ENCODE results near the gene CAV1.

CAV1 gene

DNA sequence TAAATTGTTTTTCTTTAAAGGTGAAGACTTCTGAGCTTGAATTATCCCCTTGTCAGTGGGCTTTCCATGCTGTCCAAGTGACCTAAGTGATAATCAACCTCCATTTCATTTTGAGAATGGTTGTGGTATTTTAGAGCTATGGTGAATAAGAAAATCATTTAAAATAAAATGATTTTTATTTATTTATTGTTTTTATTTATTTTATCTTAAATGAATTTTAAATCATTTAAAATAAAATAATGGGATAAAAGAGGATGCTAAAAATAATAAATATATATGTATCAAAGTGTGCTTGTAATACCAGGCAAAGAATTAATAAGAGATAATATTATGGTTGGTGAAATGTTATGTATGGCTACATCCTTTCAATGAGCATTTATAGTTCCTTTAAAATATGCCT is 24.5 kb downstream of the CAV1 start:
- H3K36me3 ChIP-seq (ENCODE audit: control insufficient read depth, insufficient read depth, low read length) = no peaks in the 10 kb centered on the region
- H3K4me3 ChIP-seq (replicated peaks; ENCODE audit: low read depth, low read length) = no peak overlapping the region
- H3K27me3 ChIP-seq (replicated peaks; ENCODE audit: control insufficient read depth, insufficient read depth, low read length) = no peaks in the 10 kb centered on the region
- TF ChIP-seq CTCF (IDR thresholded peaks at IDR 0.05; ENCODE audit: insufficient read depth, low read length, poor library complexity, severe bottlenecking) = no peak
- DNase-seq (ENCODE audit: extremely low read depth, insufficient read length) = no peak

GRCh38 chr7:116551692-116552091 is 26.9 kb downstream of the CAV1 start:
- no peak for TF ChIP-seq CTCF (IDR thresholded peaks at IDR 0.05; ENCODE audit: insufficient read depth, low read length, poor library complexity, severe bottlenecking)
- H3K4me3 ChIP-seq (replicated peaks; ENCODE audit: low read depth, low read length) = no peak overlapping the region
- no peaks in the 10 kb centered on the region for H3K27me3 ChIP-seq (replicated peaks; ENCODE audit: control insufficient read depth, insufficient read depth, low read length)
- H3K36me3 ChIP-seq (ENCODE audit: control insufficient read depth, insufficient read depth, low read length) = no peaks in the 10 kb centered on the region
- DNase-seq (ENCODE audit: extremely low read depth, insufficient read length) = no peak

DNA sequence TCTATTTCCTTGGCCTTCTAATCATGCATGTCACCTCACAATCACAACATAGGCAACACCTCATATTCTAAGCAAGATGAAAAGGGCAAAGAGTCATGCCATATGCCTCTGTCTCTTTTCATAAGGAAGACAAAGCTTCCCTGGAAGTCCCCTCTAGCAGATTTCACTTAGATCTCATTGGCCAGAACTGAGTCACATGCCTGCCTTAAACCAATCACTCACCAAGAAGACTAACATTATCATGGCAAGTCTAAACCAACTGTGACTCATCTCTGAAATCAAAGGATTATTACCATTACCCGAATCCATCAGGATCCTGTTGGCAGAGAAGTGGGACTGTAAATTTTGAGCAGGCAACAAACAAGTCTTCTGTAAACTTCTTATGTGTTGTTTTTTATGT is 27.8 kb downstream of the CAV1 start:
- no peak for TF ChIP-seq CTCF (IDR thresholded peaks at IDR 0.05; ENCODE audit: insufficient read depth, low read length, poor library complexity, severe bottlenecking)
- no peak for DNase-seq (ENCODE audit: extremely low read depth, insufficient read length)
- H3K36me3 ChIP-seq (ENCODE audit: control insufficient read depth, insufficient read depth, low read length) = no peaks in the 10 kb centered on the region
- no peak overlapping the region for H3K4me3 ChIP-seq (replicated peaks; ENCODE audit: low read depth, low read length)
- H3K27me3 ChIP-seq (replicated peaks; ENCODE audit: control insufficient read depth, insufficient read depth, low read length) = no peaks in the 10 kb centered on the region

DNA sequence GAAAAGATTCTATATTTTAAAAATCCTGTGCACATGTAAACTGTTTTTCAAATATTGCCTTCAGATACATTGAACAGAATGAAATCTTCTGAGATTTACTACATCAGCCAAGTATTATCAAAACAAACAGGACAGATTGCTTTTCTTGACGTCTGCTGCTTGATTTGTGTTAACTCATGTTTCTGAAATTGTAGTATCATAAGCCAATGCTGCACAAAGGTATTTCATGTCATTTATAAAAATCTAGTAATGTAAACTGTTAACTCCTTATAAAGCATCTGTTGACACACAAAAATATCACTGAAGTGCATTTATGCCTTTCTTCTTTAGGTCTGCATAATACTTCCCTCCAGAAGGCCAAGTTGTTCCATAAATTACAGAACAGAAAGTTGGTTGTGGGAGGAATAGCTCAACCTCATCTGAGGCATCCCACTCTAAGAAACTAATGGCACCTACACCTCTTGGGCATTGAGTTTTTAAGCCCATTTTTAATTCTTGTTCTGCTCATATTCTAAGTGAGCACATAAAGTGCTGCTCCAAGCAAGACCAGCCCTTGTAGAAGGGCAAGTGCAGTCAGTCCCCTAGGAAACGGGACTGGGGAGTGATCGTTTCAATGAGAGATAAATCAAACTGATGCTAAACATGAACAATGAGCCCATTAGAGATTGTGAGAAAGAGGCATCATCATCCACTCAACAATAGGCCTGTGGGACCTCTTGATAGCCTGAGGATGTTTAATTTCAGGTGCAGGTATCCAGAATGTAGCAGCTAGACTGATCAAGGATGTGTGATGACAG is 28.5 kb downstream of the CAV1 start:
- Histone ChIP-seq H3K36me3 (ENCODE audit: control insufficient read depth, insufficient read depth, low read length) (no peaks in the 10 kb centered on the region), H3K4me3 (replicated peaks; ENCODE audit: low read depth, low read length) (no peak overlapping the region), H3K27me3 (replicated peaks; ENCODE audit: control insufficient read depth, insufficient read depth, low read length) (no peaks in the 10 kb centered on the region)
- TF ChIP-seq CTCF (IDR thresholded peaks at IDR 0.05; ENCODE audit: insufficient read depth, low read length, poor library complexity, severe bottlenecking) = no peak
- no peak for DNase-seq (ENCODE audit: extremely low read depth, insufficient read length)

DNA sequence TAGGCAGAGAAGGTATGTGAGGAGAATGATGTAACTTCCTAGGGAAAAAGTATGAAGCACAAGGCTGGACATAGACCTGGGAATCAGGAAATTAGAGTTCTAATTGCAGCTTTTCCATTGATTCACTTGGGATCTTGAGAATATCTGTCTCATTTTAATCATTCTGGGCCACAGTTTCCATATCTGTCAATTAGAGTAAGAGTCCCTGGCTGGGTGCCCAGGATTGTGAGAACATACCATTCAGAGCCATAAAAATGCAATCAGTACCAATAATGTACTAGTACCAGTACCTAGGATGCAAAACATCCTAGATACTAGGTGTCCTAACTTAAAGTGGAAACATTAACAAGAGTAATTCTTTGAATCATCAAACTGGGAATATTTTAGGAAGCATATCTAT is 29.6 kb downstream of the CAV1 start:
- Histone ChIP-seq H3K36me3 (ENCODE audit: control insufficient read depth, insufficient read depth, low read length) (no peaks in the 10 kb centered on the region), H3K4me3 (replicated peaks; ENCODE audit: low read depth, low read length) (no peak overlapping the region), H3K27me3 (replicated peaks; ENCODE audit: control insufficient read depth, insufficient read depth, low read length) (no peaks in the 10 kb centered on the region)
- no peak for TF ChIP-seq CTCF (IDR thresholded peaks at IDR 0.05; ENCODE audit: insufficient read depth, low read length, poor library complexity, severe bottlenecking)
- no peak for DNase-seq (ENCODE audit: extremely low read depth, insufficient read length)

GRCh38 chr7:116554911-116555310 is 30.1 kb downstream of the CAV1 start:
- no peak overlapping the region for H3K4me3 ChIP-seq (replicated peaks; ENCODE audit: low read depth, low read length)
- no peaks in the 10 kb centered on the region for H3K36me3 ChIP-seq (ENCODE audit: control insufficient read depth, insufficient read depth, low read length)
- DNase-seq (ENCODE audit: extremely low read depth, insufficient read length) = no peak
- TF ChIP-seq CTCF (IDR thresholded peaks at IDR 0.05; ENCODE audit: insufficient read depth, low read length, poor library complexity, severe bottlenecking) = no peak
- no peaks in the 10 kb centered on the region for H3K27me3 ChIP-seq (replicated peaks; ENCODE audit: control insufficient read depth, insufficient read depth, low read length)
